GM12878 (cell line): ENCODE data around the gene PAGE5. TPM values are rescaled to one million over a fixed set of nuclear protein-coding genes. Genes with fewer than 3 reads are reported as not detected.

Source experiments
- ATAC-seq: fragments of 200-7000 bp; cut with Tn5 transposase; 3 replicates; pipeline ENCODE4 v1.9.1; 2020; ENCODE audit warnings: mild to moderate bottlenecking, moderate library complexity
- BruUV-seq: library from RNA; stranded (reverse); fragments of 400-500 nt; replicated peaks from 2 replicates; lab custom pipeline; 2021; lab: Mats Ljungman, UMichigan
- CTCF ChIA-PET: fragments of 300-600 bp; sonication (Branson Sonifier 250); formaldehyde crosslinking; extraction: SDS; loops from one replicate; lab custom pipeline; 2021; ENCODE audit warnings: inconsistent platforms; lab: Yijun Ruan, JAX
- POLR2A ChIA-PET: fragments of 350-600 bp; formaldehyde crosslinking; extraction: SDS; loops from one replicate; lab custom pipeline; 2021; ENCODE audit warnings: inconsistent platforms; lab: Charles Lee
- RAD21 ChIA-PET: fragments of 300-600 bp; sonication (Branson Sonifier 250); formaldehyde crosslinking; loops from one replicate; lab custom pipeline; 2023; ENCODE audit warnings: antibody characterized with exemption; ENCODE audit not compliant: unreplicated experiment; lab: Charles Lee
- SMC1A ChIA-PET: fragments of 300-600 bp; sonication (Branson Sonifier 250); formaldehyde crosslinking; loops from one replicate; lab custom pipeline; 2023; ENCODE audit not compliant: unreplicated experiment, uncharacterized antibody; lab: Charles Lee
- DNase-seq: peaks from one replicate; pipeline ENCODE4 v3.0.0-alpha.2; 2011; ENCODE audit warnings: low read depth, low spot score
- FAIRE-seq: peaks from 3 replicates; lab custom pipeline; 2011; peaks lifted over from hg19 to GRCh38; lab: Jason Lieb, UNC
- H2AFZ ChIP-seq: 2 replicates; pipeline ENCODE4 v1.6.0; 2011; ENCODE audit warnings: low read depth, low read length, control low read depth; ENCODE audit not compliant: control insufficient read depth
- H3K27ac ChIP-seq: 2 replicates; pipeline ENCODE4 v1.5.1; 2011; ENCODE audit warnings: control low read depth; ENCODE audit not compliant: control insufficient read depth, insufficient read depth
- H3K27me3 ChIP-seq, 2 experiments: replicated peaks in 1 of 2; 2 replicates each; pipeline versions ENCODE4 v1.6.0 to v1.6.1; 2011; ENCODE audit warnings: low read length in 1 of 2; ENCODE audit not compliant: control insufficient read depth in 2 of 2, insufficient read depth in 2 of 2
- H3K36me3 ChIP-seq, 2 experiments: 2 replicates each; pipeline ENCODE4 v1.5.1; 2011; ENCODE audit warnings: low read length in 1 of 2; ENCODE audit not compliant: control insufficient read depth in 2 of 2, insufficient read depth in 2 of 2
- H3K4me1 ChIP-seq: 2 replicates; pipeline ENCODE4 v1.6.1; 2011; ENCODE audit warnings: mild to moderate bottlenecking, low read length, moderate library complexity, mixed read lengths; ENCODE audit not compliant: control insufficient read depth, insufficient read depth
- H3K4me2 ChIP-seq: 2 replicates; pipeline ENCODE4 v1.6.0; 2011; ENCODE audit warnings: control low read depth; ENCODE audit not compliant: control insufficient read depth, insufficient read depth
- H3K4me3 ChIP-seq: fragments of 200-600 bp; sonication (generic); 2 replicates; pipeline ENCODE4 v1.5.1; 2016
- H3K79me2 ChIP-seq: 2 replicates; pipeline ENCODE4 v1.6.0; 2011; ENCODE audit warnings: low read length; ENCODE audit not compliant: control insufficient read depth, insufficient read depth
- H3K9ac ChIP-seq: 2 replicates; pipeline ENCODE4 v1.8.0; 2011; ENCODE audit warnings: low read length, control low read depth, mixed read lengths; ENCODE audit not compliant: control insufficient read depth, insufficient read depth
- H3K9me3 ChIP-seq: replicated peaks from 3 replicates; pipeline ENCODE4 v1.5.1; 2011; ENCODE audit warnings: mild to moderate bottlenecking, low read length; ENCODE audit not compliant: control insufficient read depth, insufficient read depth
- H4K20me1 ChIP-seq: 2 replicates; pipeline ENCODE4 v1.6.0; 2011; ENCODE audit not compliant: control insufficient read depth, insufficient read depth
- CHD1 ChIP-seq: IDR thresholded peaks from 2 replicates; pipeline ENCODE4 v1.6.1; 2012; ENCODE audit warnings: low read depth, low read length, improper control_type of control experiment
- CHD2 ChIP-seq: IDR thresholded peaks from 2 replicates; pipeline ENCODE4 v1.6.1; 2011; ENCODE audit warnings: low read depth, low read length, improper control_type of control experiment, borderline replicate concordance
- MTA2 ChIP-seq: fragments of 450-650 bp; IDR thresholded peaks from 2 replicates; pipeline ENCODE4 v1.6.1; 2016; ENCODE audit warnings: low read depth, mild to moderate bottlenecking, moderate library complexity
- PAX5 ChIP-seq: IDR thresholded peaks from 2 replicates; pipeline ENCODE4 v1.6.1; 2011; ENCODE audit warnings: low read depth, low read length, borderline replicate concordance
- SMC3 ChIP-seq: IDR thresholded peaks from 2 replicates; pipeline ENCODE4 v1.6.1; 2011; ENCODE audit warnings: low read length, improper control_type of control experiment, borderline replicate concordance
- SRF ChIP-seq, 2 experiments: IDR thresholded peaks; 2 replicates each; pipeline ENCODE4 v1.6.1; 2011; ENCODE audit warnings: low read depth in 2 of 2, low read length in 2 of 2, mild to moderate bottlenecking in 1 of 2, moderate library complexity in 1 of 2
- ZNF207 ChIP-seq: fragments of 450-650 bp; IDR thresholded peaks from 2 replicates; pipeline ENCODE4 v1.6.1; 2014; ENCODE audit warnings: antibody characterized with exemption, mild to moderate bottlenecking, borderline replicate concordance
- whole genome bisulfite sequencing: methylation state at CpG from one replicate; pipeline ENCODE4 v1.1.6; 2016; ENCODE audit warnings: low lambda C conversion rate; ENCODE audit not compliant: insufficient replicate concordance, insufficient coverage; ENCODE audit errors: missing lambda C conversion rate; 5-methylcytosine and 5-hydroxymethylcytosine counted together
- in situ Hi-C: fragments of 300-500 bp; cut with MboI; formaldehyde crosslinking; loops from 9 replicates; pipeline ENCODE4 v1.14.3; 2018; ENCODE audit warnings: mixed read lengths
- intact Hi-C: fragments of 100-400 bp; cut with micrococcal nuclease; formaldehyde crosslinking; loops from one replicate; pipeline ENCODE4 v1.14.2; 2022; ENCODE audit not compliant: unreplicated experiment
- polyA plus RNA-seq, 11 experiments: library from polyadenylated mRNA; depleted of rRNA in 4 of 11; unstranded in 6 of 11; stranded (reverse) in 5 of 11; fragments of >200 nt; fragmentation: Nextera tagmentation in 4 of 11; fragmentation: Illumina TruSeq in 1 of 11; extraction: Ambion mirVana in 4 of 11; extraction: Trizol in 1 of 11; gene quantifications; 1 replicate in 1 of 11; 2 replicates in 10 of 11; pipeline versions ENCODE4 v1.2.1 to v1.2.3, GENCODE V29; 2011 to 2016; ENCODE audit warnings: inconsistent platforms in 2 of 11, missing spikeins in 2 of 11, low read depth in 1 of 11
- total RNA-seq, 4 experiments: library from RNA; depleted of rRNA in 3 of 4; stranded (reverse); fragments of >200 nt in 3 of 4; fragmentation: Illumina TruSeq in 1 of 4; extraction: Trizol in 1 of 4; gene quantifications; 2 replicates each; pipeline versions ENCODE4 v1.2.1 to v1.2.3, GENCODE V29; 2013 to 2021
- TF ChIP-seq, protein P1 (sequence below): fragments of 450-650 bp; formaldehyde crosslinking; IDR thresholded peaks from 2 replicates; pipeline ENCODE4 v1.5.0; 2022; ENCODE audit warnings: mild to moderate bottlenecking, missing genetic modification characterization
- TF ChIP-seq, protein P2 (sequence below): fragments of 450-650 bp; IDR thresholded peaks from 2 replicates; pipeline ENCODE4 v1.6.1; 2017; ENCODE audit warnings: antibody characterized with exemption, mild to moderate bottlenecking, moderate library complexity
- TF ChIP-seq, protein P3 (sequence below): fragments of 450-650 bp; IDR thresholded peaks from 2 replicates; pipeline ENCODE4 v1.6.1; 2017; ENCODE audit warnings: mild to moderate bottlenecking, low read depth, inconsistent platforms; ENCODE audit not compliant: poor library complexity, severe bottlenecking

PAGE5 gene
- total and polyA plus RNA-seq, 10 of the 15 experiments (the other 5 are each of a cell fraction or from before 2014, with no cell fraction given): 0.23 to 3.7 (median 0.47) TPM; not detected in 6

DNA sequence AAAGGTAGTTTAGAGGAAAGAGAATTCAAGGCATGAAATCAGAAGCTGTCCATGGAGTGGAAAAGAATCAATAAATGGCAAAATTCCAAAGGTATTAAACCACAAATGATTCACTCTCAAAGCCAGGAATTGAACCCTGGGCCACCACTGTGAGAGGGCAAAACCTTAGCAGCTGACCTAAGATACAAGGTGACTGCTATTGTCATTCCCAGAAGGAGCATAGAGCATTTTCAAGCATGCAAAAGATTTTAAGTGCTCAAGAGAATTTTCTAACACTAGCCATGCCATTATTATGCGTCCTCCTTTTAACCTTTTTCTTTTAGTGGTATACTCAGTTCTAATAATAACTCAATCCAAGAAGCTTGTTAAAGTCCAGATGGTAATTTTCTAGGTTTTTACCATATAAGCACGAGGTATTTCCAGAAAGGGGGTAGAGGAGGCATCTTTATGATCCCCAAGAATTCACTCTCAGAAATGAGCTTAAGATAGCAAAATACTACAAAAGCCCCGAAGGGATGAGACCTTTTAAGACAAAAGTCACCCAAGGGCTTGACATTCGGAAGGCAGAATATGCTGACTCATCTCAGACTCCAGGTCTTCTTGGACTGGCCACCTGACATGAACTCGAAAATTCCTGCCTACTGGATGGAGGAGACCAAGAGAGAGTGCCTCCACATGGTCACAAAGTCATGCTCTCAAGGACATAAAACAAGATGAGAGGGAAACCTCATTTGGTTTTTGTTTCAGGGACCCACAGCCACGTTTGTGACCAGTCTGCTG is 13.8 kb upstream of the PAGE5 start:
- no peak for DNase-seq
- ChIA-PET RAD21 (no interaction called here), SMC1A (interaction anchor here (1.0 kb wide), 1 partner anchor 22 kb away, joined by 4 read pairs; no protein-coding TSS in a partner anchor), POLR2A (no interaction called here), CTCF (no interaction called here)
- intact Hi-C loops (no loop called here), in situ Hi-C loops (no loop called here)
- Histone ChIP-seq H3K4me1 (no peaks in the 10 kb centered on the region), H4K20me1 (no peaks in the 10 kb centered on the region), H3K4me2 (no peak overlapping the region), H2AFZ (no peak overlapping the region), H3K79me2 (no peaks in the 10 kb centered on the region), H3K9ac (no peak overlapping the region), H3K36me3 (no peaks in the 10 kb centered on the region), H3K27ac (no peak overlapping the region), H3K27me3 (no peaks in the 10 kb centered on the region), H3K9me3 (no peaks in the 10 kb centered on the region), H3K4me3 (no peak overlapping the region)
- no peak for FAIRE-seq
- BruUV-seq: no TSS peak
- ATAC-seq: no peak
- 14% methylated on average over 6 of the region's 6 CpGs for WGBS
- TF ChIP-seq, protein P1, sequence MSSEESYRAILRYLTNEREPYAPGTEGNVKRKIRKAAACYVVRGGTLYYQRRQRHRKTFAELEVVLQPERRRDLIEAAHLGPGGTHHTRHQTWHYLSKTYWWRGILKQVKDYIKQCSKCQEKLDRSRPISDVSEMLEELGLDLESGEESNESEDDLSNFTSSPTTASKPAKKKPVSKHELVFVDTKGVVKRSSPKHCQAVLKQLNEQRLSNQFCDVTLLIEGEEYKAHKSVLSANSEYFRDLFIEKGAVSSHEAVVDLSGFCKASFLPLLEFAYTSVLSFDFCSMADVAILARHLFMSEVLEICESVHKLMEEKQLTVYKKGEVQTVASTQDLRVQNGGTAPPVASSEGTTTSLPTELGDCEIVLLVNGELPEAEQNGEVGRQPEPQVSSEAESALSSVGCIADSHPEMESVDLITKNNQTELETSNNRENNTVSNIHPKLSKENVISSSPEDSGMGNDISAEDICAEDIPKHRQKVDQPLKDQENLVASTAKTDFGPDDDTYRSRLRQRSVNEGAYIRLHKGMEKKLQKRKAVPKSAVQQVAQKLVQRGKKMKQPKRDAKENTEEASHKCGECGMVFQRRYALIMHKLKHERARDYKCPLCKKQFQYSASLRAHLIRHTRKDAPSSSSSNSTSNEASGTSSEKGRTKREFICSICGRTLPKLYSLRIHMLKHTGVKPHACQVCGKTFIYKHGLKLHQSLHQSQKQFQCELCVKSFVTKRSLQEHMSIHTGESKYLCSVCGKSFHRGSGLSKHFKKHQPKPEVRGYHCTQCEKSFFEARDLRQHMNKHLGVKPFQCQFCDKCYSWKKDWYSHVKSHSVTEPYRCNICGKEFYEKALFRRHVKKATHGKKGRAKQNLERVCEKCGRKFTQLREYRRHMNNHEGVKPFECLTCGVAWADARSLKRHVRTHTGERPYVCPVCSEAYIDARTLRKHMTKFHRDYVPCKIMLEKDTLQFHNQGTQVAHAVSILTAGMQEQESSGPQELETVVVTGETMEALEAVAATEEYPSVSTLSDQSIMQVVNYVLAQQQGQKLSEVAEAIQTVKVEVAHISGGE (CRISPR knock-in tag): no peak
- no peak for TF ChIP-seq SMC3
- TF ChIP-seq, protein P2, sequence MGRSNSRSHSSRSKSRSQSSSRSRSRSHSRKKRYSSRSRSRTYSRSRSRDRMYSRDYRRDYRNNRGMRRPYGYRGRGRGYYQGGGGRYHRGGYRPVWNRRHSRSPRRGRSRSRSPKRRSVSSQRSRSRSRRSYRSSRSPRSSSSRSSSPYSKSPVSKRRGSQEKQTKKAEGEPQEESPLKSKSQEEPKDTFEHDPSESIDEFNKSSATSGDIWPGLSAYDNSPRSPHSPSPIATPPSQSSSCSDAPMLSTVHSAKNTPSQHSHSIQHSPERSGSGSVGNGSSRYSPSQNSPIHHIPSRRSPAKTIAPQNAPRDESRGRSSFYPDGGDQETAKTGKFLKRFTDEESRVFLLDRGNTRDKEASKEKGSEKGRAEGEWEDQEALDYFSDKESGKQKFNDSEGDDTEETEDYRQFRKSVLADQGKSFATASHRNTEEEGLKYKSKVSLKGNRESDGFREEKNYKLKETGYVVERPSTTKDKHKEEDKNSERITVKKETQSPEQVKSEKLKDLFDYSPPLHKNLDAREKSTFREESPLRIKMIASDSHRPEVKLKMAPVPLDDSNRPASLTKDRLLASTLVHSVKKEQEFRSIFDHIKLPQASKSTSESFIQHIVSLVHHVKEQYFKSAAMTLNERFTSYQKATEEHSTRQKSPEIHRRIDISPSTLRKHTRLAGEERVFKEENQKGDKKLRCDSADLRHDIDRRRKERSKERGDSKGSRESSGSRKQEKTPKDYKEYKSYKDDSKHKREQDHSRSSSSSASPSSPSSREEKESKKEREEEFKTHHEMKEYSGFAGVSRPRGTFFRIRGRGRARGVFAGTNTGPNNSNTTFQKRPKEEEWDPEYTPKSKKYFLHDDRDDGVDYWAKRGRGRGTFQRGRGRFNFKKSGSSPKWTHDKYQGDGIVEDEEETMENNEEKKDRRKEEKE: no peak
- no peak for TF ChIP-seq PAX5
- TF ChIP-seq MTA2: no peak
- TF ChIP-seq CHD1: no peak
- TF ChIP-seq, protein P3, sequence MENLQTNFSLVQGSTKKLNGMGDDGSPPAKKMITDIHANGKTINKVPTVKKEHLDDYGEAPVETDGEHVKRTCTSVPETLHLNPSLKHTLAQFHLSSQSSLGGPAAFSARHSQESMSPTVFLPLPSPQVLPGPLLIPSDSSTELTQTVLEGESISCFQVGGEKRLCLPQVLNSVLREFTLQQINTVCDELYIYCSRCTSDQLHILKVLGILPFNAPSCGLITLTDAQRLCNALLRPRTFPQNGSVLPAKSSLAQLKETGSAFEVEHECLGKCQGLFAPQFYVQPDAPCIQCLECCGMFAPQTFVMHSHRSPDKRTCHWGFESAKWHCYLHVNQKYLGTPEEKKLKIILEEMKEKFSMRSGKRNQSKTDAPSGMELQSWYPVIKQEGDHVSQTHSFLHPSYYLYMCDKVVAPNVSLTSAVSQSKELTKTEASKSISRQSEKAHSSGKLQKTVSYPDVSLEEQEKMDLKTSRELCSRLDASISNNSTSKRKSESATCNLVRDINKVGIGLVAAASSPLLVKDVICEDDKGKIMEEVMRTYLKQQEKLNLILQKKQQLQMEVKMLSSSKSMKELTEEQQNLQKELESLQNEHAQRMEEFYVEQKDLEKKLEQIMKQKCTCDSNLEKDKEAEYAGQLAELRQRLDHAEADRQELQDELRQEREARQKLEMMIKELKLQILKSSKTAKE: no peak
- no peak for TF ChIP-seq CHD2
- TF ChIP-seq SRF (IDR thresholded peaks at IDR 0.05; ENCODE audit: low read depth in 2 of 2, low read length in 2 of 2): no peak
- no peak for TF ChIP-seq ZNF207
